Panc1 (cell line): ENCODE results near the gene BCORL1. TPM values are rescaled to one million over a fixed set of nuclear protein-coding genes. Genes with fewer than 3 reads are reported as not detected.

Source experiments
- ATAC-seq: fragments of 200-7000 bp; cut with Tn5 transposase; 2 replicates; pipeline ENCODE4 v1.9.1; 2020; ENCODE audit warnings: mild to moderate bottlenecking, moderate library complexity
- BruUV-seq: library from RNA; stranded (reverse); fragments of 400-500 nt; replicated peaks from 2 replicates; lab custom pipeline; 2021; lab: Mats Ljungman, UMichigan
- CTCF ChIA-PET: fragments of 300-600 bp; sonication (Branson Sonifier 250); formaldehyde crosslinking; loops from one replicate; lab custom pipeline; 2022; ENCODE audit warnings: antibody characterized with exemption; lab: Charles Lee
- POLR2A ChIA-PET: fragments of 300-600 bp; sonication (Branson Sonifier 250); formaldehyde crosslinking; loops from one replicate; lab custom pipeline; 2022; ENCODE audit warnings: antibody characterized with exemption; lab: Charles Lee
- DNase-seq: peaks from one replicate; pipeline ENCODE4 v3.0.0-alpha.2; 2010; ENCODE audit warnings: low read depth, low spot score
- H3K27ac ChIP-seq: 2 replicates; pipeline ENCODE4 v1.5.1; 2011; ENCODE audit warnings: mild to moderate bottlenecking, low read length, inconsistent platforms
- H3K27me3 ChIP-seq: fragments of 200-500 bp; sonication (Bioruptor generic); 2 replicates; pipeline ENCODE4 v1.6.0; 2014; ENCODE audit warnings: low read length, inconsistent platforms; ENCODE audit not compliant: control insufficient read depth, insufficient read depth
- H3K36me3 ChIP-seq: fragments of 200-500 bp; sonication (Bioruptor generic); 2 replicates; pipeline ENCODE4 v1.5.1; 2014; ENCODE audit warnings: inconsistent platforms, mild to moderate bottlenecking, low read length, moderate library complexity; ENCODE audit not compliant: control insufficient read depth, insufficient read depth
- H3K4me1 ChIP-seq: 2 replicates; pipeline ENCODE4 v1.5.1; 2011; ENCODE audit warnings: inconsistent platforms, mild to moderate bottlenecking, low read length, moderate library complexity; ENCODE audit not compliant: control insufficient read depth, insufficient read depth
- H3K4me3 ChIP-seq, 2 experiments: 2 replicates each; pipeline ENCODE4 v1.5.1; 2011 to 2012; ENCODE audit warnings: low read depth in 2 of 2, low read length in 2 of 2, mild to moderate bottlenecking in 2 of 2, inconsistent platforms in 1 of 2, moderate library complexity in 1 of 2
- H3K9me3 ChIP-seq: fragments of 200-500 bp; sonication (Bioruptor generic); 2 replicates; pipeline ENCODE4 v1.5.1; 2014; ENCODE audit warnings: low read depth, mild to moderate bottlenecking, inconsistent platforms, low read length, moderate library complexity; ENCODE audit not compliant: control insufficient read depth, insufficient read depth
- CTCF ChIP-seq: fragments of 450-650 bp; IDR thresholded peaks from 2 replicates; pipeline ENCODE4 v1.5.1; 2017; ENCODE audit warnings: mild to moderate bottlenecking
- POLR2AphosphoS5 ChIP-seq: IDR thresholded peaks from 2 replicates; pipeline ENCODE4 v1.6.1; 2012; ENCODE audit warnings: mild to moderate bottlenecking, low read depth, low read length, moderate library complexity
- REST ChIP-seq, 2 experiments: IDR thresholded peaks; 2 replicates each; pipeline ENCODE4 v1.6.1; 2011 to 2012; ENCODE audit warnings: low read depth in 2 of 2, control low read depth in 1 of 2, low read length in 1 of 2, mild to moderate bottlenecking in 1 of 2, moderate library complexity in 1 of 2; ENCODE audit not compliant: insufficient read depth in 1 of 2
- SIN3A ChIP-seq: IDR thresholded peaks from 2 replicates; pipeline ENCODE4 v1.6.1; 2012; ENCODE audit warnings: low read depth, mild to moderate bottlenecking, low read length, moderate library complexity, borderline replicate concordance; ENCODE audit not compliant: insufficient read depth
- TCF7L2 ChIP-seq: IDR thresholded peaks from 2 replicates; pipeline ENCODE4 v1.6.1; 2011; ENCODE audit warnings: mild to moderate bottlenecking, low read depth, low read length, inconsistent platforms
- in situ Hi-C: cut with HindIII; loops from 2 replicates; pipeline ENCODE4 v1.10.0; 2016; ENCODE audit warnings: low sequenced_read_pairs, low pct_unique_long_range_greater_than_20kb
- intact Hi-C: fragments of 100-400 bp; cut with micrococcal nuclease; formaldehyde crosslinking; loops from one replicate; pipeline ENCODE4 v1.10.0; 2022; ENCODE audit not compliant: unreplicated experiment
- total RNA-seq: library from RNA; stranded (reverse); gene quantifications from one replicate; pipeline ENCODE4 v1.2.1, GENCODE V29; 2021; ENCODE audit not compliant: unreplicated experiment

BCORL1 gene
- total RNA-seq, 1 experiment from 2014 or later = 67.4 TPM

- ChIA-PET POLR2A (no interaction called here), CTCF (no interaction called here)
- peaks cover 14% of the 10 kb centered on the region for H3K4me1 ChIP-seq
- BruUV-seq = no TSS peak
- H3K36me3 ChIP-seq = no peaks in the 10 kb centered on the region; the same call in 1 of the 2 replicates
- H3K27me3 ChIP-seq = no peaks in the 10 kb centered on the region
- ATAC-seq = no peak
- H3K9me3 ChIP-seq = no peaks in the 10 kb centered on the region
- in situ Hi-C loops (no loop called here), intact Hi-C loops (loop anchor here (5.0 kb wide), 1 partner anchor 50 kb away; no protein-coding TSS in a partner anchor)
- peak overlapping the region; percentile 77 for H3K27ac ChIP-seq
- H3K4me3 ChIP-seq = no peak overlapping the region; a peak in 1 of 4 replicates
- TF ChIP-seq CTCF (no peak), POLR2AphosphoS5 (no peak), SIN3A (no peak), TCF7L2 (no peak), REST (IDR thresholded peaks at IDR 0.05; ENCODE audit: insufficient read depth in 1 of 2, low read depth in 2 of 2, low read length in 1 of 2) (no peak)
- DNase-seq = no peak
Measured at GRCh38 chrX:129981752-129982299, 609 bp upstream of the BCORL1 start.

GRCh38 chrX:129983575-129984110 lies 1.2 kb downstream of the BCORL1 start:
- intact Hi-C loops (loop anchor here (5.0 kb wide), 1 partner anchor 51 kb away; no protein-coding TSS in a partner anchor), in situ Hi-C loops (no loop called here)
- CTCF ChIA-PET = no interaction called here
- BruUV-seq = no TSS peak
- Histone ChIP-seq H3K4me3 (no peak overlapping the region), H3K27me3 (no peaks in the 10 kb centered on the region), H3K36me3 (no peaks in the 10 kb centered on the region; the same call in 1 of the 2 replicates), H3K9me3 (no peaks in the 10 kb centered on the region), H3K4me1 (peaks cover 17% of the 10 kb centered on the region), H3K27ac (no peak overlapping the region)
- ATAC-seq (no peak), DNase-seq (no peak)
- POLR2A ChIA-PET = no interaction called here
- TF ChIP-seq CTCF (no peak), REST (IDR thresholded peaks at IDR 0.05; ENCODE audit: insufficient read depth in 1 of 2, low read depth in 2 of 2, low read length in 1 of 2) (no peak), TCF7L2 (no peak), POLR2AphosphoS5 (no peak), SIN3A (no peak)
